Osteocyte (in vitro differentiated cells): ENCODE data around the gene TRMT10C. TPM values are rescaled to one million over a fixed set of nuclear protein-coding genes. Genes with fewer than 3 reads are reported as not detected.

ENCODE experiments used
- DNase-seq: peaks from one replicate; pipeline ENCODE4 v3.0.0; 2021; ENCODE audit warnings: mixed read lengths; ENCODE audit not compliant: unreplicated experiment; ENCODE audit errors: extremely low spot score
- H3K27ac Mint-ChIP-seq: one replicate; pipeline ENCODE4 v1.8.0; 2021; ENCODE audit warnings: mild to moderate bottlenecking, mixed read lengths; ENCODE audit not compliant: unreplicated experiment
- H3K27me3 Mint-ChIP-seq: one replicate; pipeline ENCODE4 v1.8.0; 2021; ENCODE audit warnings: mixed read lengths; ENCODE audit not compliant: unreplicated experiment
- H3K36me3 Mint-ChIP-seq: one replicate; pipeline ENCODE4 v1.8.0; 2021; ENCODE audit warnings: mixed read lengths; ENCODE audit not compliant: unreplicated experiment
- H3K4me1 Mint-ChIP-seq: one replicate; pipeline ENCODE4 v1.8.0; 2021; ENCODE audit warnings: mixed read lengths; ENCODE audit not compliant: unreplicated experiment
- H3K4me3 Mint-ChIP-seq: one replicate; pipeline ENCODE4 v1.8.0; 2021; ENCODE audit warnings: mild to moderate bottlenecking, moderate library complexity, mixed read lengths; ENCODE audit not compliant: unreplicated experiment
- H3K9me3 Mint-ChIP-seq: one replicate; pipeline ENCODE4 v1.8.0; 2021; ENCODE audit warnings: mixed read lengths; ENCODE audit not compliant: unreplicated experiment
- total RNA-seq: library from RNA; stranded (reverse); gene quantifications from 2 replicates; pipeline ENCODE4 v1.2.1, GENCODE V29; 2021
- TF ChIP-seq, protein P1 (sequence below): fragments of 200-600 bp; sonication (generic); IDR thresholded peaks from 2 replicates; pipeline ENCODE4 v1.5.0; 2021; ENCODE audit warnings: antibody characterized with exemption, mild to moderate bottlenecking, moderate library complexity

TRMT10C gene
- total RNA-seq, 1 donor from 2014 or later: 19.7 TPM

GRCh38 chr3:101529816-101530685 is 31.6 kb upstream of the TRMT10C start:
- H3K27ac Mint-ChIP-seq: no peak overlapping the region

DNA sequence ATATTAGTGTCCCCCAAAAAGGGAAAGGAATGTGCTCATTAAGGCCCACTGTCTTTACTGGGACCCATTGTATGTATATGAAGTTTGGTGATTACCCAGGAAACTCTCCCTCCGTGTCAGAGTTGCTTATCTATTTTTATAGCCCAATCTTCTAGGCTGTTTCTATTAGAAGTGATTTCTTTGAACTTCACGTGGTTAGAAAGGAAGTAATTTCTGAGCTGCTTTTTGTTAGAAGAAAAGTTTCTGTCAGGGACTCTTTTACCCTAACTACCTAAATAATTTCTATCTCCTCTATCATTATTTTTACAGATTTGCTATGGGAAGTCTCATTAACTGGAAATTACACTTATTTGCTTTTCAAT is 31.0 kb upstream of the TRMT10C start:
- TF ChIP-seq, protein P1, sequence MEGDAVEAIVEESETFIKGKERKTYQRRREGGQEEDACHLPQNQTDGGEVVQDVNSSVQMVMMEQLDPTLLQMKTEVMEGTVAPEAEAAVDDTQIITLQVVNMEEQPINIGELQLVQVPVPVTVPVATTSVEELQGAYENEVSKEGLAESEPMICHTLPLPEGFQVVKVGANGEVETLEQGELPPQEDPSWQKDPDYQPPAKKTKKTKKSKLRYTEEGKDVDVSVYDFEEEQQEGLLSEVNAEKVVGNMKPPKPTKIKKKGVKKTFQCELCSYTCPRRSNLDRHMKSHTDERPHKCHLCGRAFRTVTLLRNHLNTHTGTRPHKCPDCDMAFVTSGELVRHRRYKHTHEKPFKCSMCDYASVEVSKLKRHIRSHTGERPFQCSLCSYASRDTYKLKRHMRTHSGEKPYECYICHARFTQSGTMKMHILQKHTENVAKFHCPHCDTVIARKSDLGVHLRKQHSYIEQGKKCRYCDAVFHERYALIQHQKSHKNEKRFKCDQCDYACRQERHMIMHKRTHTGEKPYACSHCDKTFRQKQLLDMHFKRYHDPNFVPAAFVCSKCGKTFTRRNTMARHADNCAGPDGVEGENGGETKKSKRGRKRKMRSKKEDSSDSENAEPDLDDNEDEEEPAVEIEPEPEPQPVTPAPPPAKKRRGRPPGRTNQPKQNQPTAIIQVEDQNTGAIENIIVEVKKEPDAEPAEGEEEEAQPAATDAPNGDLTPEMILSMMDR: no peak
- Mint-ChIP-seq H3K9me3 (no peaks in the 10 kb centered on the region), H3K36me3 (no peaks in the 10 kb centered on the region), H3K4me1 (no peaks in the 10 kb centered on the region), H3K27ac (no peak overlapping the region), H3K4me3 (no peak overlapping the region), H3K27me3 (peaks cover 11% of the 10 kb centered on the region)
- DNase-seq: no peak

More at GRCh38 chr3:101529816-101530685, 31.6 kb upstream of the TRMT10C start:
- TF ChIP-seq, protein P1: no peak
- H3K4me3 Mint-ChIP-seq: no peak overlapping the region
- H3K4me1 Mint-ChIP-seq: no peaks in the 10 kb centered on the region
- H3K27me3 Mint-ChIP-seq: peaks cover 10% of the 10 kb centered on the region
- H3K9me3 Mint-ChIP-seq: peaks cover 3% of the 10 kb centered on the region
- no peak for DNase-seq
- no peaks in the 10 kb centered on the region for H3K36me3 Mint-ChIP-seq

- Mint-ChIP-seq H3K4me1 (no peaks in the 10 kb centered on the region), H3K27ac (no peak overlapping the region), H3K27me3 (peaks cover 18% of the 10 kb centered on the region), H3K4me3 (no peak overlapping the region), H3K36me3 (no peaks in the 10 kb centered on the region), H3K9me3 (no peaks in the 10 kb centered on the region)
- DNase-seq: no peak
- TF ChIP-seq, protein P1: no peak
These were observed 30.1 kb upstream of the TRMT10C start for GRCh38 chr3:101531473-101532086.

- Mint-ChIP-seq H3K4me1 (no peaks in the 10 kb centered on the region), H3K9me3 (no peaks in the 10 kb centered on the region), H3K27me3 (peaks cover 32% of the 10 kb centered on the region), H3K36me3 (no peaks in the 10 kb centered on the region), H3K4me3 (no peak overlapping the region), H3K27ac (no peak overlapping the region)
- TF ChIP-seq, protein P1: no peak
- DNase-seq: no peak
These were observed 28.7 kb upstream of the TRMT10C start for GRCh38 chr3:101532783-101533602.
